HPDE6-E6E7 (cell line): Measurements from ENCODE around the gene LAT.

Experiments used
- DNase-seq: peaks from one replicate; pipeline ENCODE4 v3.0.0; 2011; ENCODE audit warnings: missing footprints; ENCODE audit errors: extremely low spot score

LAT gene

GRCh38 chr16:29007730-29008593 is 23.1 kb downstream of the LAT start:
- DNase-seq, result no peak

GRCh38 chr16:29009050-29009837 is 24.4 kb downstream of the LAT start:
- no peak for DNase-seq

GRCh38 chr16:29009838-29010166 is 24.9 kb downstream of the LAT start:
- no peak for DNase-seq

DNA sequence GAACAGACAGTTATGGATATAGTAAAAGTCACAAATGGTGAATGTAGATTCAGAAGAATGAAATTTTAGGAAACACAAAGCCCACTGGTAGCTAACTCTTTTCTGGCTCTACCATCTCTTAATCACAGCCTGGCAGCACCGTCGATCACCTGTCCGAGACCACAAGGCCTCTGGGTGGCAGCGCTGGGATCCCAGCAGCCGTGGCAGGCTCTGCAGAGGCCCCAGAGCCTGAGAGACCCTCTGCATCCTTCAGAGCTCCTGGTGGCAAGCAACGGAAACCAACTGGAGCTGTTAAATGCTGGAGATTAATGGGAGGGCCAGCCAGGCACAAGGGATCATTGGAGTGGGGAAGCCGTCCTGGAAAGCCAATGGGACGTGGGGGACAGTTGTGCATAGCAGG is 26.3 kb downstream of the LAT start:
- DNase-seq, result no peak

- no peak for DNase-seq
Measured at GRCh38 chr16:29011851-29012250, 27.0 kb downstream of the LAT start.

- DNase-seq, result no peak
Measured at GRCh38 chr16:29012913-29013553, 28.2 kb downstream of the LAT start.

- no peak for DNase-seq
Measured at GRCh38 chr16:29014561-29015069, 29.8 kb downstream of the LAT start.

DNA sequence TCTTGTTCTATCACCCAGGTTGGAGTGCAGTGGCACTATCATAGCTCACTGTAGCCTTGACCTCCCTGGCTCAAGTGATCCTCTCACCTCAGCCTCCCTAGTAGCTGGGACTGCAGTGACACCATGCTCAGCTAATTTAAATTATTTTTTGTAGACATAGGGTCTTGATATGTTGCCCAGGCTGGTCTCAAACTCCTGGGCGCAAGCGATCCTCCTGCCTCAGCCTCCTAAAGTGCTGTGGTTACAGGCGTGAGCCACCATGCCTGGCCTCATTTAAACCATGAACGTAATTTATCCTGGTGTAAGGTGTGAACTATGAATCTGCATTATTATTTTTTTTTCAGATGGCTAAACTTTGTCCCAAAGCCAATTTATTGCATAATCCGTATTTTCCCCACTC is 37.3 kb downstream of the LAT start:
- DNase-seq, result no peak

DNA sequence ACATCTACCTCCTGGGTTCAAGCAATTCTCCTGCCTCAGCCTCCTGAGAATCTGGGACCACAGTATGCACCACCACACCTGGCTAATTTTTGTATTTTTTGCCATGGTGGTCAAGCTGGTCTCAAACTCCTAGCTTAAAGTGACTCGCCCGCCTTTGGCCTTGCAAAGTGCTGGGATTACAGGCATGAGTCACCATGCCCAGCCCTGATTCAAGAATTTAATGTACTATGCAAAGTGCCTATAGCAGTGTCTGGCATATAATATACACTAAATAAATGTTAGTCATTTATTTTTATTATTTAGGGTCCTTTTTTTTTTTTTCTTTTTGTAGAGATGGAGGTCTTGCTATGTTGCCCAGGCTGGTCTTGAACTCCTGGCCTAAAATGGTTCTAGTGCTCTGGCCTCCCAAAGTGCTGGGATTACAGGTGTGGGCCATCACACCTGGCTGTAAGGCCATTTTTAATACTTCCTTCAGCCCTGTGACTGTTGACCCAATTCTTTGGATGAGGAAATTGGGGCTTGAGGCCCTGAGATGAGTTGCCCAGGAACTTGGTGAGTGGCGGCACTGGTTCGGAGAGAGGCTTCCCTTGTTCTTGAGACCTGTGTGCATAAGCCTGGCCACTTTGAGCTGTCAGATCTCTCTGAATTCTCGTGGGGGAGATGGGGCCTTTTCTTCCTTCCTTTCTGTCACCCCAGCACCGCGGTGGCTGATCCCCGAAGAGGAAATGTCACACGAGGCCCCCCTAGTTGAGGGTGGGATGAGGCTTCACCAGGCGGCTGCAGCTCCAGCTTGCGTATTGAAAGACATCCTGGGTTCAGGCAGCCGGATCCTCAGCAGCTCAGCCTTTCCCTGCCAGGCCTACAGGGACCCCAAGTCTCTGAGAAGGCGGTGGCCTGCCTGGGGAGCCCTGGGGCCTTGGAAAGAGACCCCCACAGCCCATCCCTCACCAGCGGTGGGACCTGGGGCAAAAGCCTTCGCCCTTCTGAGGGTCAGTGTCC is 38.7 kb downstream of the LAT start:
- no peak for DNase-seq

- DNase-seq, result no peak
Measured at GRCh38 chr16:29024278-29024677, 39.4 kb downstream of the LAT start.

GRCh38 chr16:29025218-29025617 is 40.4 kb downstream of the LAT start:
- DNase-seq, result no peak

GRCh38 chr16:29025735-29026134 is 40.9 kb downstream of the LAT start:
- DNase-seq, result no peak

DNA sequence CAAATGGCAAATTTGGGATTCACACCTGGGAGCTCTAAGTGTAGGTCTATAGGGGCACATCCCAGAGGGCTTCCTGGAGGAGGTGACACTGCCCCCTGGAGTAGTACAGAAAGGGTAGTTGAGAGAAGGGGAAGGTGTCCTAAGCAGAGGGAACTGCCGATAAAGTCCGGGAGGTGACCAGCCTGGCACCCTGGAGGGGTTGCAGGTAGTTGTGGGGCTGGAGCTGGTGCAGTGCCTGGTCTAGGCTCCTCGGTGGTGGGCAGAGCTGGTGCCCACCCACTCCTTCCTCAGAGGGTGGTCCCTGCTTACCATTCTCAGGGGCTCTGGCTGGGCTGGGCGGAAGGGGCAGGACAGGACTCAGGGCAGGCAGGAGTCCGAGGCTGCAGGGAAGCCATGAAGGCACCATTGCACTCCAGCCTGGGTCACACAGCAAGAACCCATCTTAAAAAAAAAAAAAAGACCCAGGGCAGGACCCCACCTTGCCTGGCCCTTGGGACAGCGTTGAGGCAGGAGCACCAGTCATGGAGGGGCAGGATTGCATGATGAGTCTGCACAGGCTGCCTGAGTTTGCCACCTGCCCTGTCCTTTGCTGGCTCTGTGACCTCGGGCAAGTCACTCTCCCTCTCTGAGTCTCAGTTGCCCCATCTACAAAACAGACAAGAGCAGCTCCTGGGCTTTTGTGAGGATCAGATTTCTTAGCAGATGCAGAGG is 43.8 kb downstream of the LAT start:
- no peak for DNase-seq

DNA sequence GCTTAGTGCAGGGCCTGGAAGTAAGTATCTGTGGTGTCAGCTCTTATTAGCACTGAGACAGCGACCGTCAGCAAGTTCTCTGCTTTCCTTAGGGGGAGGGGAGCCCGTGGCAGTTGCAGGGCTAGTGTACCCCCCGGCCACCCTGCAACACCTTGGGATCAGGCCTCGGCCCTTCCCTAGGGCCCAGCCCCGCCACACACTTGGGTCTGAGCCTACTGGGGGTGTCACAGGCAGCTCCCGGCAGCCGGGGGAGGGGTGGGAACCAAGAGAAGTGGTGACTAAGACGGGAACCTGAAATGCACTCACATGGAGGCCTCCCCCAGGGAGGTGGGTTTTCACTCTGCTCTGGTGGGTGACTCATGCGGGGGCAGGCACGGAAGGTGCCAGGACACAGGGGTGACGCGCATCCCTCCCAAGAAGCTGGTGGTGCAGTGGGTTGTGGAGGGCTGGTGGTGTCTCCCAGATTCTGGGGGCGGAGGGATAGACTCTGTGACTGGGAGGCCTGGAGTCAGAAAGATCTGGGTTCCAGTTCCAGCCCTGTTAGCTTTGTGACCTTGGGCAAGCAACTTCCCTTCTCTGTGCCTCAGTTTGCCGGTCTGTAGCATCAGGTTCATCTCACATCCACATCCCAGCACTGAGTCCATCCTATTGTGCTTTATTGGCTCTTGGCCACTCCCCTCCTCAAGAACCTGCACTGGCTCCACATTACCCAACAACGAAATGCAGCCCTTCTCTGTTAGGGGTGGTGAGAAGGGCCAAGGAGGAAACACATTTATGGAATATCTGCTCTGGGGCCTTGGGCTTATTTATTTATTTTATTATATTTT is 44.5 kb downstream of the LAT start:
- peak; percentile 66 for DNase-seq

GRCh38 chr16:29030086-29030840 is 45.4 kb downstream of the LAT start:
- no peak for DNase-seq
